Gastrocnemius medialis (tissue), 4 donors: ENCODE results near the gene WWOX. TPM values are rescaled to one million over a fixed set of nuclear protein-coding genes. Genes with fewer than 3 reads are reported as not detected.

Experiments
- ATAC-seq, 2 donors: fragments of 150-250 bp; one replicate each; pipeline ENCODE4 v1.9.1; 2016
- DNase-seq, 2 donors: peaks; one replicate each; pipeline ENCODE4 v3.0.0-alpha.2; 2019
- H3K27ac ChIP-seq, 4 donors: fragments of 200-600 bp; sonication (generic); 1 replicate in 1 of 4; 2 replicates in 3 of 4; pipeline ENCODE4 v1.5.1; 2016 to 2018; ENCODE audit warnings: mild to moderate bottlenecking in 2 of 4, moderate library complexity in 1 of 4
- H3K27me3 ChIP-seq, 3 donors: fragments of 200-600 bp; sonication (generic) in 2 of 3; 1 replicate in 1 of 3; 2 replicates in 2 of 3; pipeline versions ENCODE4 v1.5.1 to v1.6.0; 2016 to 2019; ENCODE audit warnings: mild to moderate bottlenecking in 1 of 3, moderate library complexity in 1 of 3
- H3K36me3 ChIP-seq, 2 donors: fragments of 200-600 bp; sonication (generic) in 1 of 2; one replicate each; pipeline ENCODE4 v1.5.1; 2017 to 2018
- H3K4me1 ChIP-seq, 2 donors: fragments of 200-600 bp; sonication (generic) in 1 of 2; one replicate each; pipeline ENCODE4 v1.5.1; 2016 to 2017; ENCODE audit warnings: mild to moderate bottlenecking in 2 of 2
- H3K4me3 ChIP-seq, 4 donors: fragments of 200-600 bp; sonication (generic) in 3 of 4; 1 replicate in 1 of 4; 2 replicates in 3 of 4; pipeline ENCODE4 v1.5.1; 2016 to 2019; ENCODE audit warnings: mild to moderate bottlenecking in 2 of 4
- H3K9me3 ChIP-seq, 3 donors: fragments of 200-600 bp; sonication (generic) in 2 of 3; 1 replicate in 1 of 3; 2 replicates in 2 of 3; pipeline ENCODE4 v1.5.1; 2016 to 2019
- POLR2A ChIP-seq, 2 donors: fragments of 450-650 bp; IDR thresholded peaks; one replicate each; pipeline ENCODE4 v1.6.1; 2017; ENCODE audit warnings: antibody characterized with exemption in 2 of 2, mild to moderate bottlenecking in 2 of 2, moderate library complexity in 2 of 2
- in situ Hi-C, 4 donors: fragments of 200-750 bp; cut with MboI; loops; one replicate each; pipeline versions ENCODE4 v1.15.0 to v1.8.0; 2017; ENCODE audit warnings: low sequenced_read_pairs in 4 of 4
- intact Hi-C: fragments of 100-400 bp; cut with DNase I; formaldehyde crosslinking; loops from one replicate; pipeline ENCODE4 v1.15.1; 2023; ENCODE audit warnings: low total_unique reads
- total RNA-seq, 4 donors: library from RNA; depleted of rRNA; stranded (reverse); fragments of >200 nt; gene quantifications; one replicate each; pipeline versions ENCODE4 v1.1.0 to v1.2.3, GENCODE V29; 2016
- TF ChIP-seq, protein P1 (sequence below), 5 experiments: fragments of 450-650 bp in 3 of 5; fragments of 200-600 bp in 2 of 5; sonication (generic) in 2 of 5; IDR thresholded peaks in 4 of 5; conservative IDR thresholded peaks in 1 of 5; 1 replicate in 4 of 5; 2 replicates in 1 of 5; pipeline ENCODE4 v1.5.1; 2016 to 2019; ENCODE audit warnings: antibody characterized with exemption in 5 of 5, mild to moderate bottlenecking in 3 of 5, moderate library complexity in 3 of 5

WWOX gene
- total RNA-seq, 4 donors from 2014 or later = 3.3 to 13.0 (median 6.0) TPM

GRCh38 chr16:78792952-78793351, 693.5 kb downstream of the WWOX start:
- DNase-seq (no peak), ATAC-seq (no peak)
- in situ Hi-C loops = loop anchor here in 1 of 4 donors (25.0 kb wide), 1 partner anchor 681 kb away; no protein-coding TSS in a partner anchor
- no peaks in the 10 kb centered on the region for H3K36me3 ChIP-seq
- no peaks in the 10 kb centered on the region for H3K9me3 ChIP-seq
- no peaks in the 10 kb centered on the region for H3K27me3 ChIP-seq
- no peak overlapping the region for H3K27ac ChIP-seq
- intact Hi-C loops = no loop called here
- H3K4me3 ChIP-seq = no peak overlapping the region
- TF ChIP-seq, protein P1, sequence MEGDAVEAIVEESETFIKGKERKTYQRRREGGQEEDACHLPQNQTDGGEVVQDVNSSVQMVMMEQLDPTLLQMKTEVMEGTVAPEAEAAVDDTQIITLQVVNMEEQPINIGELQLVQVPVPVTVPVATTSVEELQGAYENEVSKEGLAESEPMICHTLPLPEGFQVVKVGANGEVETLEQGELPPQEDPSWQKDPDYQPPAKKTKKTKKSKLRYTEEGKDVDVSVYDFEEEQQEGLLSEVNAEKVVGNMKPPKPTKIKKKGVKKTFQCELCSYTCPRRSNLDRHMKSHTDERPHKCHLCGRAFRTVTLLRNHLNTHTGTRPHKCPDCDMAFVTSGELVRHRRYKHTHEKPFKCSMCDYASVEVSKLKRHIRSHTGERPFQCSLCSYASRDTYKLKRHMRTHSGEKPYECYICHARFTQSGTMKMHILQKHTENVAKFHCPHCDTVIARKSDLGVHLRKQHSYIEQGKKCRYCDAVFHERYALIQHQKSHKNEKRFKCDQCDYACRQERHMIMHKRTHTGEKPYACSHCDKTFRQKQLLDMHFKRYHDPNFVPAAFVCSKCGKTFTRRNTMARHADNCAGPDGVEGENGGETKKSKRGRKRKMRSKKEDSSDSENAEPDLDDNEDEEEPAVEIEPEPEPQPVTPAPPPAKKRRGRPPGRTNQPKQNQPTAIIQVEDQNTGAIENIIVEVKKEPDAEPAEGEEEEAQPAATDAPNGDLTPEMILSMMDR (IDR thresholded peaks at IDR 0.05 in 4 of 5, conservative IDR thresholded peaks at IDR 0.05 in 1 of 5) = no peak
- TF ChIP-seq POLR2A (IDR thresholded peaks at IDR 0.05) = no peak
- H3K4me1 ChIP-seq = no peaks in the 10 kb centered on the region

GRCh38 chr16:78794581-78795250, 695.3 kb downstream of the WWOX start:
- Histone ChIP-seq H3K9me3 (no peaks in the 10 kb centered on the region), H3K4me1 (no peaks in the 10 kb centered on the region), H3K27me3 (no peaks in the 10 kb centered on the region), H3K36me3 (no peaks in the 10 kb centered on the region), H3K4me3 (no peak overlapping the region), H3K27ac (no peak overlapping the region)
- intact Hi-C loops (no loop called here), in situ Hi-C loops (loop anchor here in 1 of 4 donors (25.0 kb wide), 1 partner anchor 682 kb away; no protein-coding TSS in a partner anchor)
- DNase-seq = no peak
- TF ChIP-seq, protein P1 (IDR thresholded peaks at IDR 0.05 in 4 of 5, conservative IDR thresholded peaks at IDR 0.05 in 1 of 5) = no peak
- TF ChIP-seq POLR2A (IDR thresholded peaks at IDR 0.05) = no peak
- ATAC-seq = no peak

DNA sequence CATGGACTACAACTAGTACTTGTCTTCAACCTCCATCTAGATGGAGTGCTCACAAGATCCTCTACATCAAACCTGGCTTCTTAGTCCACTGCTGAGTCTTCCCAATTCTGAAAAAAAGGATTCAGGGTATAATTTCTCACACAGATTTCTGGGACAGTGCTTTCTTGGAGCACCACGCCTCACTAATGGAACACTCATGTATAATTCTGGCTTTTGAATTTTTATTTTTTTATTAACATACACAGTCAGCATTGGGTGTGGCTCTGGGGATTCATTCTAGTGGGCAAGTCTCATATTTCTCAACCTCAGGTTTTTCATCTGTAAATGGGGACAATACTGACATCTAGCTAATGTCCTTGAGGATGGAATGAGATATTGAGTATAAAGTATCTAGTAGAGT, 696.0 kb downstream of the WWOX start:
- Histone ChIP-seq H3K4me1 (no peaks in the 10 kb centered on the region), H3K27me3 (no peaks in the 10 kb centered on the region), H3K36me3 (no peaks in the 10 kb centered on the region), H3K4me3 (no peak overlapping the region), H3K9me3 (no peaks in the 10 kb centered on the region), H3K27ac (no peak overlapping the region)
- in situ Hi-C loops (loop anchor here in 1 of 4 donors (25.0 kb wide), 1 partner anchor 683 kb away; no protein-coding TSS in a partner anchor), intact Hi-C loops (no loop called here)
- no peak for TF ChIP-seq POLR2A (IDR thresholded peaks at IDR 0.05)
- TF ChIP-seq, protein P1 (IDR thresholded peaks at IDR 0.05 in 4 of 5, conservative IDR thresholded peaks at IDR 0.05 in 1 of 5) = no peak
- ATAC-seq (no peak), DNase-seq (no peak)

- H3K36me3 ChIP-seq = no peaks in the 10 kb centered on the region
- peak overlapping the region in 1 of 4 donors; percentile 61 for H3K27ac ChIP-seq
- TF ChIP-seq, protein P1 (IDR thresholded peaks at IDR 0.05 in 4 of 5, conservative IDR thresholded peaks at IDR 0.05 in 1 of 5) = no peak
- no peak for TF ChIP-seq POLR2A (IDR thresholded peaks at IDR 0.05)
- intact Hi-C loops (no loop called here), in situ Hi-C loops (loop anchor here in 1 of 4 donors (25.0 kb wide), 1 partner anchor 684 kb away; no protein-coding TSS in a partner anchor)
- H3K9me3 ChIP-seq = no peaks in the 10 kb centered on the region
- no peaks in the 10 kb centered on the region for H3K27me3 ChIP-seq
- H3K4me1 ChIP-seq = no peaks in the 10 kb centered on the region
- H3K4me3 ChIP-seq = no peak overlapping the region
- ATAC-seq (peak; percentile 73 to 96), DNase-seq (peak in 1 of 2 donors; percentile 60)
These were observed 696.9 kb downstream of the WWOX start for GRCh38 chr16:78796221-78796866.
